ENCODE results near the gene BRIX1.

The BRIX1 gene

DNA sequence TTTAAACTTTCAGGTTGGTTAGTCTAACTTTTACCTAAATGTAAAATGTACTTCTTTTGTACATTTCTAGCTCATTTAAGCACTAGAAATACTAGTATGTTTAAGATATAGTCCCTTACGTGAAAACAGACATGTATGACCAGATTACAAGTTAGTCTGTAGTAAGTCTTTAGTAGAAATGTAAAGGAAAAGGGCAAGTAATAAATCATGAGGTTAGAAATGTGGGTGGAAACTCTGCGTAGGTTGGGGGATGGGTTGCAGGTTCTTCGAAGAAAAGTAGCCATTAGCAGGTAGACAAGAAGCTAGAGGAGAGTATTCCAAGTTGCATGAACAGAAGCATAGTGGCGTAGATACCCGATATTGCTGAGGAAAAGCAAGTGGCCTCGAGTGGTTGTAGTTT is 23.1 kb upstream of the BRIX1 start:
- Mint-ChIP-seq H3K4me1 (peaks cover 9% of the 10 kb centered on the region), H3K9me3 (no peaks in the 10 kb centered on the region), H3K27me3 (ENCODE audit: low read depth, poor library complexity) (peaks cover 5% of the 10 kb centered on the region), H3K36me3 (ENCODE audit: low read depth) (no peaks in the 10 kb centered on the region), H3K27ac (no peak overlapping the region), H3K4me3 (no peak overlapping the region)
- no peak for TF ChIP-seq CTCF (IDR thresholded peaks at IDR 0.05)
- no peak for DNase-seq

DNA sequence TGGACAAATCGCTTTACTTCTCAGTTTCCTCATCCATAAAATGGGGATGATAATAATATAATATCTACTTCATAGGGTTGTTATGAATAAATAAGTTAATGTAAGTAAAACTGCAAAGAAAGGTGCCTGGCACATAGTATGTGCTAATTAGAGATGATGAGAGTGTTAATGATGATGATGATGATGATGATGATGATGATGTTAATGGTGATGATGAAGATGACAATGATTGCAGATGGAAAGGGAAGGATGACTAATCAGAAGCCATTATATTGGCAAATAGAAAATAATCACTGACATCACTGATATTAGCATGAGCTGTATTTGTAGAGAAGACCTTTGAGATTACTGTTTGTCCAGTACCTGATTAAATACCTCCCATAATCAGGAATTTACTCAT is 20.8 kb upstream of the BRIX1 start:
- no peaks in the 10 kb centered on the region for H3K9me3 Mint-ChIP-seq
- DNase-seq: no peak
- peaks cover 9% of the 10 kb centered on the region for H3K4me1 Mint-ChIP-seq
- H3K36me3 Mint-ChIP-seq (ENCODE audit: low read depth): no peaks in the 10 kb centered on the region
- no peak for TF ChIP-seq CTCF (IDR thresholded peaks at IDR 0.05)
- no peaks in the 10 kb centered on the region for H3K27me3 Mint-ChIP-seq (ENCODE audit: low read depth, poor library complexity)
- no peak overlapping the region for H3K4me3 Mint-ChIP-seq
- H3K27ac Mint-ChIP-seq: no peak overlapping the region

GRCh38 chr5:34895641-34896419 is 19.7 kb upstream of the BRIX1 start:
- no peak overlapping the region for H3K4me3 Mint-ChIP-seq
- H3K36me3 Mint-ChIP-seq (ENCODE audit: low read depth): no peaks in the 10 kb centered on the region
- DNase-seq: no peak

GRCh38 chr5:34897646-34898045 is 17.9 kb upstream of the BRIX1 start:
- Mint-ChIP-seq H3K36me3 (ENCODE audit: low read depth) (peaks cover 7% of the 10 kb centered on the region), H3K4me1 (peaks cover under 1% of the 10 kb centered on the region), H3K27ac (no peak overlapping the region), H3K27me3 (ENCODE audit: low read depth, poor library complexity) (no peaks in the 10 kb centered on the region), H3K4me3 (no peak overlapping the region), H3K9me3 (no peaks in the 10 kb centered on the region)
- no peak for TF ChIP-seq CTCF (IDR thresholded peaks at IDR 0.05)
- no peak for DNase-seq

More at GRCh38 chr5:34895641-34896419, 19.7 kb upstream of the BRIX1 start:
- no peaks in the 10 kb centered on the region for H3K27me3 Mint-ChIP-seq (ENCODE audit: low read depth, poor library complexity)
- no peak for TF ChIP-seq CTCF (IDR thresholded peaks at IDR 0.05)
- peaks cover 9% of the 10 kb centered on the region for H3K4me1 Mint-ChIP-seq
- H3K9me3 Mint-ChIP-seq: no peaks in the 10 kb centered on the region
- no peak overlapping the region for H3K27ac Mint-ChIP-seq

DNA sequence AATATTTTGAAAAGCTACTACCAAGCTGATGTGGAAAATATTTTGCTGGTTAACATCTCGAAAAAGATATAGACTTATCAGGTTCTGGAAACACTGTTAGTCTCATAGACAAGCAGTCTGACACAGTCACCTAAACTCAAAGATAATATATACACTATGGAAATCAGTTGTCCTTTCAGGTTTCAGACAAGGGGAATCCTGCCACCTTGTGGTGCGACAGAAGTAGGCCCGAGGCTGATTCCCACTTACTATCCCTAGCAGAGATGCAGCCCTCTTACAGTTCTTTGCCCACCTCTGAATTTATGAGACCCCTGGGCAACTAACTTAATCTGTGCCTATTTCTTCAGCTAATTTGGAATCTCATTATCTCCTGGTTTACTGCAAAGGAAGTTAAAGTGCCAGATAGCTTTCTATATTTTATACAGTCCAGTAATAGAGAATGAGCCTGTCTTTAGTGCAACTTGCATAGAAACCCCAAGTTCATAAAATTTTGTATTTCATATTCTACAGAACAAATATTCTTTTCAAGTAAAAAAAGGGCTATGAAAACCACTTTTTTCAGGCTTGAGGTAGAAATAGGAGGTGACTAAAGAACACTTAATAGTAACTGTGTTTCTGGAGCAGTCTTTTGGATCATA is 17.1 kb upstream of the BRIX1 start:
- Mint-ChIP-seq H3K27ac (no peak overlapping the region), H3K4me1 (no peaks in the 10 kb centered on the region), H3K27me3 (ENCODE audit: low read depth, poor library complexity) (no peaks in the 10 kb centered on the region), H3K36me3 (ENCODE audit: low read depth) (peaks cover 10% of the 10 kb centered on the region), H3K9me3 (no peaks in the 10 kb centered on the region), H3K4me3 (no peak overlapping the region)
- TF ChIP-seq CTCF (IDR thresholded peaks at IDR 0.05): peak; percentile 80
- DNase-seq: peak; percentile 70
